Upper lobe of left lung (tissue), 6 donors: Measurements from ENCODE around the gene CLIC2. TPM values are rescaled to one million over a fixed set of nuclear protein-coding genes. Genes with fewer than 3 reads are reported as not detected.
"Not testable (repeated sequence)": the region's sequence is repeated elsewhere in the genome, so short reads cannot be mapped to it uniquely, and the experiment has no call there.

Experiments
- ATAC-seq, 2 donors: fragments of 200-7000 bp; cut with Tn5 transposase; one replicate each; pipeline ENCODE4 v1.9.1; 2022; ENCODE audit warnings: mild to moderate bottlenecking in 2 of 2, moderate library complexity in 2 of 2; ENCODE audit not compliant: low FRiP score in 2 of 2
- DNase-seq, 2 donors: peaks; one replicate each; pipeline ENCODE4 v3.0.0-alpha.2; 2019 to 2020
- H3K27ac ChIP-seq, 4 donors: fragments of 200-600 bp; sonication (generic); one replicate each; pipeline ENCODE4 v1.5.1; 2016 to 2019
- H3K27me3 ChIP-seq, 4 donors: fragments of 200-600 bp; sonication (generic); one replicate each; pipeline ENCODE4 v1.5.1; 2017 to 2019
- H3K36me3 ChIP-seq, 4 donors: fragments of 200-600 bp; sonication (generic); one replicate each; pipeline ENCODE4 v1.5.1; 2016 to 2019
- H3K4me1 ChIP-seq, 4 donors: fragments of 200-600 bp; sonication (generic); one replicate each; pipeline ENCODE4 v1.5.1; 2018 to 2019
- H3K4me3 ChIP-seq, 4 donors: fragments of 200-600 bp; sonication (generic); one replicate each; pipeline ENCODE4 v1.5.1; 2017 to 2019; ENCODE audit warnings: mild to moderate bottlenecking in 2 of 4, moderate library complexity in 1 of 4
- H3K9me3 ChIP-seq, 4 donors: fragments of 200-600 bp; sonication (generic); one replicate each; pipeline ENCODE4 v1.5.1; 2018 to 2019
- EP300 ChIP-seq, 4 donors: sonication (generic); formaldehyde crosslinking; IDR thresholded peaks; one replicate each; pipeline ENCODE4 v1.5.1; 2017; ENCODE audit warnings: antibody characterized with exemption in 4 of 4, control low read depth in 2 of 4
- POLR2A ChIP-seq, 4 donors: fragments of 450-650 bp; IDR thresholded peaks; one replicate each; pipeline ENCODE4 v1.5.1; 2016 to 2017; ENCODE audit warnings: antibody characterized with exemption in 4 of 4, mild to moderate bottlenecking in 2 of 4
- POLR2AphosphoS5 ChIP-seq, 2 donors: sonication (generic); formaldehyde crosslinking; IDR thresholded peaks; one replicate each; pipeline ENCODE4 v1.5.1; 2017; ENCODE audit warnings: antibody characterized with exemption in 2 of 2
- WGBS, 2 donors: methylation state at CpG; one replicate each; pipeline ENCODE4 v1.1.5; 2017 to 2018; 5-methylcytosine and 5-hydroxymethylcytosine counted together
- total RNA-seq, 6 donors: library from RNA; depleted of rRNA in 4 of 6; stranded (reverse); fragments of >200 nt in 4 of 6; gene quantifications; one replicate each; pipeline versions ENCODE4 v1.1.0 to v1.2.1, GENCODE V29; 2016 to 2021
- TF ChIP-seq, protein P1 (sequence below), 6 experiments: fragments of 450-650 bp in 4 of 6; fragments of 200-600 bp in 2 of 6; sonication (generic) in 2 of 6; IDR thresholded peaks; one replicate each; pipeline ENCODE4 v1.5.1; 2016 to 2019; ENCODE audit warnings: antibody characterized with exemption in 6 of 6
- donor health status: DM: no; HTN: no; CAD: no; lungs with moderate emphysema.
- donor health status: DM: no; HTN: yes; CAD: no; lungs with severe emphysema.

The CLIC2 gene
- 10 to 100 TPM; 16.8 to 75.2 (median 45.1) TPM for total RNA-seq

DNA sequence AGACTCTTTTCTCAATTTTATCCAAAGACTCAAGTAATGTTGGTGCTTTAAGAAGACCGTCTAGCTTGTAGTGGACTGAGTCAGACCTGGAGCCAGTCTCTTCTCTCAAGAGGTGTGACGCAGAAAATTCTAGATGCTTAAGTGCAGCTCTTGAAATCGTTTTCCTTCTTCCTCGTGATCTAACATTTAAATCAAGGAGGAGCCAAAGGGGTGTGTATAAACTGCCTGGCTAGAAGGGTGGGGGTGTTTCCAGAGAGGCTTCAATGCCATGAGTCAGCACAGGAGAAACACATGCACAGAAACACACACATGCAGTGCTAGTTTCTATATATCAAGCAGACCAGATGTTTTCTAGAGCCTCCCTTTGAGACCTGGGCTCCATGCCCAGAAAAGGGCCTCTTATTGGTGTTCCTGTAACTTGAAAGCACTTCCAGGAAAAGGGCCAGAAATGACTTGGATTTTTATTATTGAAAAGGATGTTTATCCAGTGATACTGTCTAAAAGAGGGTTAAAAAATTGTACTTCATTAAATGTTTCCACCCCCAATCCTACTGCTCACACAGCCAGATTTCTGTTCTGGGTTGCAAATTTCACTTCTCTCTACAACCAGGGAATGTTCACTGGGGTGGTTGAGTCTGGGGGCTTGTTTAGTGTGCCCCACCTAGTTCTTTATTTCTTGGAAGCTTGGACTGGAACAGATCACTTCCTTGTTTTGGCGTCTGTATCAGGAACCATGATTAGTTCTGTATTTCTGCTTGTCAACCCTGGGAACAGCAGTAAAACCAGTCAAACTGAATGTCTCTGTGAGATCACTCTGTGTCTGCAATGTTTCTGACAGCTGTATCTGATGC lies at the start of gene CLIC2:
Gene CLIC2 (minus strand): TSS at position 129 of the 851 bp plus-strand sequence. CDS start 187 bp downstream, outside the sequence.
- TF ChIP-seq POLR2AphosphoS5 (IDR thresholded peaks at IDR 0.05) (peak in 1 of 2 donors; percentile 58), EP300 (IDR thresholded peaks at IDR 0.05) (peak in 1 of 4 donors; percentile 58), POLR2A (IDR thresholded peaks at IDR 0.05) (peak in 1 of 4 donors; percentile 59)
- TF ChIP-seq, protein P1, sequence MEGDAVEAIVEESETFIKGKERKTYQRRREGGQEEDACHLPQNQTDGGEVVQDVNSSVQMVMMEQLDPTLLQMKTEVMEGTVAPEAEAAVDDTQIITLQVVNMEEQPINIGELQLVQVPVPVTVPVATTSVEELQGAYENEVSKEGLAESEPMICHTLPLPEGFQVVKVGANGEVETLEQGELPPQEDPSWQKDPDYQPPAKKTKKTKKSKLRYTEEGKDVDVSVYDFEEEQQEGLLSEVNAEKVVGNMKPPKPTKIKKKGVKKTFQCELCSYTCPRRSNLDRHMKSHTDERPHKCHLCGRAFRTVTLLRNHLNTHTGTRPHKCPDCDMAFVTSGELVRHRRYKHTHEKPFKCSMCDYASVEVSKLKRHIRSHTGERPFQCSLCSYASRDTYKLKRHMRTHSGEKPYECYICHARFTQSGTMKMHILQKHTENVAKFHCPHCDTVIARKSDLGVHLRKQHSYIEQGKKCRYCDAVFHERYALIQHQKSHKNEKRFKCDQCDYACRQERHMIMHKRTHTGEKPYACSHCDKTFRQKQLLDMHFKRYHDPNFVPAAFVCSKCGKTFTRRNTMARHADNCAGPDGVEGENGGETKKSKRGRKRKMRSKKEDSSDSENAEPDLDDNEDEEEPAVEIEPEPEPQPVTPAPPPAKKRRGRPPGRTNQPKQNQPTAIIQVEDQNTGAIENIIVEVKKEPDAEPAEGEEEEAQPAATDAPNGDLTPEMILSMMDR (IDR thresholded peaks at IDR 0.05), result no peak
- Histone ChIP-seq H3K27me3 (no peaks in the 10 kb centered on the region), H3K9me3 (no peaks in the 10 kb centered on the region), H3K4me3 (peak within 1 kb of the TSS; percentile 22 to 49 (median 37)), H3K4me1 (peaks cover 0 to 4% (median 2%) of the 10 kb centered on the region in 4 donors), H3K27ac (peak within 1 kb of the TSS; percentile 65 to 82 (median 78)), H3K36me3 (no peaks in the 10 kb centered on the region)
- ATAC-seq (peak; percentile 94 to 96), DNase-seq (peak in 1 of 2 donors; percentile 81)
- 6 to 23% methylated on average over 3 to 5 of the region's 5 CpGs for WGBS, 2 donors

DNA sequence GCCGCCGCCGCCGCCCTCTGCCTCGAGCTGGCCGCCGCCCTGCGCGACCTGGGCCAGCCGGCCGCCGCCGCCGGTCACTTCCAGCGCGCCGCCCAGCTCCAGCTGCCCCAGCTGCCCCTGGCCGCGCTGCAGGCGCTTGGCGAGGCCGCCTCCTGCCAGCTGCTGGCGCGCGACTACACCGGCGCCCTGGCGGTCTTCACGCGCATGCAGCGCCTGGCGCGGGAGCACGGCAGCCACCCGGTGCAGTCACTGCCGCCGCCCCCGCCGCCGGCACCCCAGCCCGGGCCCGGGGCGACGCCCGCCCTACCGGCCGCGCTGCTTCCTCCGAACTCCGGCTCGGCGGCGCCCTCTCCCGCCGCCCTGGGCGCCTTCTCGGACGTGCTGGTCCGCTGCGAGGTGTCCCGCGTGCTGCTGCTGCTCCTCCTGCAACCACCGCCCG lies 48.1 kb upstream of the CLIC2 start:
- WGBS, 2 donors, result no CpG with 5 or more reads among the region's 64 CpGs
- peak; percentile 16 to 75 for ATAC-seq

DNA sequence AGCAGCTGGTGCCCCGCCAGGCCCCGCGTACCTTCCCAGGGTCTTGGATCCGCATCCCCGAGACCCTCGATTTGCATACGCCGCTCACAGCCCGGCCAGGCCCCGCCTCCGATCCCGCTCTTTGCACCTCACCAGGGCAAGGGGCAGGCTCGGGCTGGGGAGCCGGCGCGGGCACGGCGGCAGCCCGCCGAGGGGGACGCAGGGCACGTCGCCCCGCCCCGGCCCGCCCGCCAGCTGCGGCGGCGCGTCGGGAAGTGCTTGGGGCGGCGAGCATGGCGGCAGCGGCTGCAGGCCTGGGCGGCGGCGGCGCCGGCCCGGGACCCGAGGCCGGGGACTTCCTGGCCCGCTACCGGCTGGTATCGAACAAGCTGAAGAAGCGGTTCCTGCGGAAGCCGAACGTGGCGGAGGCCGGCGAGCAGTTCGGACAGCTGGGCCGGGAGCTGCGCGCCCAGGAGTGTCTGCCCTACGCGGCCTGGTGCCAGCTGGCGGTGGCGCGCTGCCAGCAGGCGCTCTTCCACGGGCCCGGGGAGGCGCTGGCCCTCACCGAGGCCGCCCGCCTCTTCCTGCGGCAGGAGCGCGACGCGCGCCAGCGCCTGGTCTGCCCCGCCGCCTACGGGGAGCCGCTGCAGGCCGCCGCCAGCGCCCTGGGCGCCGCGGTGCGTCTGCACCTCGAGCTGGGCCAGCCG lies 47.6 kb upstream of the CLIC2 start, which contains the start of gene F8A2:
Gene F8A2 (plus strand): TSS at position 253 of the 686 bp plus-strand sequence. CDS start 20 bp downstream, at position 273.
- not testable (repeated sequence) for DNase-seq, H3K36me3 ChIP-seq, H3K27ac ChIP-seq, H3K9me3 ChIP-seq, H3K27me3 ChIP-seq, H3K4me3 ChIP-seq, H3K4me1 ChIP-seq
- ATAC-seq, result peak; percentile 85 to 92
- no CpG with 5 or more reads among the region's 90 CpGs for WGBS, 2 donors

More for the DNA sequence above, 48.1 kb upstream of the CLIC2 start:
- H3K27ac ChIP-seq, H3K4me1 ChIP-seq, H3K4me3 ChIP-seq, H3K36me3 ChIP-seq, H3K9me3 ChIP-seq, H3K27me3 ChIP-seq, DNase-seq: not testable (repeated sequence)

- not testable (repeated sequence) for H3K9me3 ChIP-seq, H3K4me1 ChIP-seq, H3K27me3 ChIP-seq, H3K4me3 ChIP-seq, ATAC-seq, H3K36me3 ChIP-seq, H3K27ac ChIP-seq, DNase-seq
- WGBS, 2 donors, result no CpG with 5 or more reads among the region's 7 CpGs
These were observed 45.4 kb upstream of the CLIC2 start for GRCh38 chrX:155379802-155380201.

- not testable (repeated sequence) for H3K4me1 ChIP-seq, DNase-seq, H3K27ac ChIP-seq, H3K4me3 ChIP-seq, H3K9me3 ChIP-seq, H3K27me3 ChIP-seq, H3K36me3 ChIP-seq
- WGBS, 2 donors, result no CpG with 5 or more reads among the region's 9 CpGs
- peak in 1 of 2 donors; percentile 50 for ATAC-seq
These were observed 39.5 kb upstream of the CLIC2 start for GRCh38 chrX:155373777-155374458.

DNA sequence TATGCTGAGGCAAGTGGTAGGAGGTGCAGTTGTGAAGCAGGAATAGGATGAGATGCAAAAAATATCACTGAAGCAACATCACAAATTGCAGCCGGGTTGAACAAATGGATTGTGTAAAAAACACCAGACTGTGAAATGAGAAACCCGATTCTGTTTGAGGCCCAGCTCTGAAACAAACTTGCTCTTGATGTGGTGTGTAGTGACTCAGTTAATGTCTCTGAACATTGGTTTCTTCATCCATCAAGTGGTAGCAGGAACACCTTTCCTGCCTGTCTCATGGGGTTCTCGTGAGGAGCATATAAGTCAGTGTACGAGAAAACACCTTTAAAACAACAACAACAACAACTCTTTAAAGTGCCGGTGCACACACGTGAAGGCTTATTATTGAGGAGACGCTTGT lies 29.3 kb upstream of the CLIC2 start:
- ATAC-seq, H3K27ac ChIP-seq, H3K4me3 ChIP-seq, H3K36me3 ChIP-seq, H3K4me1 ChIP-seq, H3K9me3 ChIP-seq, DNase-seq, H3K27me3 ChIP-seq: not testable (repeated sequence)
- WGBS, 2 donors, result no CpG with 5 or more reads among the region's 7 CpGs

GRCh38 chrX:155349448-155349847 lies 15.0 kb upstream of the CLIC2 start:
- H3K4me1 ChIP-seq, H3K4me3 ChIP-seq, H3K27ac ChIP-seq, ATAC-seq, H3K36me3 ChIP-seq, DNase-seq, H3K27me3 ChIP-seq, H3K9me3 ChIP-seq: not testable (repeated sequence)
- WGBS, 2 donors, result no CpG with 5 or more reads among the region's 4 CpGs

GRCh38 chrX:155345689-155346088 lies 11.3 kb upstream of the CLIC2 start:
- not testable (repeated sequence) for DNase-seq, ATAC-seq, H3K9me3 ChIP-seq, H3K27ac ChIP-seq, H3K27me3 ChIP-seq, H3K4me1 ChIP-seq, H3K4me3 ChIP-seq, H3K36me3 ChIP-seq
- no CpG with 5 or more reads among the region's 1 CpG for WGBS, 2 donors

DNA sequence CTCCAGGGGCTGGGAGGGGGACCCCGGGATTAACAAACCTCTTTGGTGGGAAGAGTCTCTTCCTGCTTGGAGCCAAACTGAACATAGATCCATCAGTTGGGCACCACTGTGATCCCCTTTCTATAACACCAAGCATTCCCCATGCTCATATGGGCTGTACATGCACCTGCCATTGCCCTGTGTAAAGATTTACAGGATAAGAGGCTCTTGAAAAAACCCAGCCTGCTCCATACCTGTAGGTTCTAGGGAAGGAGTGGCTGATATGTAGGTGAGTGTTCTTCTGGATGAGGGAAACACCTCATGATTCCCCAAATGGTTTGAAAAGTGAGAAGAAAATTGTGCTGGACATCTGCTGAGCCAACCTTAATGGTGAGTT lies 911 bp upstream of the CLIC2 start:
- not testable (repeated sequence) for H3K4me1 ChIP-seq, H3K27me3 ChIP-seq, H3K36me3 ChIP-seq, DNase-seq, H3K4me3 ChIP-seq, H3K9me3 ChIP-seq
- peak in 1 of 2 donors; percentile 61 for ATAC-seq
- H3K27ac ChIP-seq, result peak overlapping the region; percentile 51 to 82 (median 73)
- WGBS, 2 donors, result 47% methylated on average over 1 of the region's 1 CpG; no CpG with 5 or more reads in 1 of the 2 donors
